ENCODE results near the gene PAQR5.

The PAQR5 gene

GRCh38 chr15:69394556-69395282, 96.0 kb downstream of the PAQR5 start:
- no peak for DNase-seq

- no peak for DNase-seq
Observed at GRCh38 chr15:69395460-69395859, 96.7 kb downstream of the PAQR5 start.

GRCh38 chr15:69395991-69396390, 97.3 kb downstream of the PAQR5 start:
- no peak for DNase-seq

- no peak for DNase-seq
Observed at GRCh38 chr15:69398491-69398891, 99.8 kb downstream of the PAQR5 start.

- DNase-seq, result no peak
Observed at GRCh38 chr15:69400850-69401249, 102.1 kb downstream of the PAQR5 start.

- no peak for DNase-seq
Observed at GRCh38 chr15:69402816-69403215, 104.1 kb downstream of the PAQR5 start.

GRCh38 chr15:69403594-69403993, 104.9 kb downstream of the PAQR5 start:
- no peak for DNase-seq

- no peak for DNase-seq
Observed at GRCh38 chr15:69405110-69405509, 106.4 kb downstream of the PAQR5 start.

GRCh38 chr15:69407719-69408400, 109.1 kb downstream of the PAQR5 start:
- no peak for DNase-seq

- no peak for DNase-seq
Observed at GRCh38 chr15:69408841-69409240, 110.1 kb downstream of the PAQR5 start.

- no peak for DNase-seq
Observed at GRCh38 chr15:69410248-69410874, 111.6 kb downstream of the PAQR5 start.

GRCh38 chr15:69412274-69412673, 113.6 kb downstream of the PAQR5 start:
- no peak for DNase-seq

GRCh38 chr15:69412701-69413100, 114.0 kb downstream of the PAQR5 start:
- DNase-seq, result no peak

GRCh38 chr15:69413822-69414700, 115.3 kb downstream of the PAQR5 start, which contains the start of gene KIF23:
Gene KIF23 (plus strand): TSS chr15:69414349. CDS start chr15:69414466, 117 bp downstream.
- peak; percentile 77 for DNase-seq

GRCh38 chr15:69414701-69415167, 116.0 kb downstream of the PAQR5 start:
- DNase-seq, result no peak

GRCh38 chr15:69415381-69415780, 116.7 kb downstream of the PAQR5 start:
- no peak for DNase-seq

GRCh38 chr15:69417581-69417980, 118.9 kb downstream of the PAQR5 start:
- no peak for DNase-seq

- DNase-seq, result no peak
Observed at GRCh38 chr15:69421498-69421897, 122.8 kb downstream of the PAQR5 start.

GRCh38 chr15:69422336-69422895, 123.7 kb downstream of the PAQR5 start:
- no peak for DNase-seq

- DNase-seq, result no peak
Observed at GRCh38 chr15:69424001-69424400, 125.3 kb downstream of the PAQR5 start.

GRCh38 chr15:69424748-69425413, 126.2 kb downstream of the PAQR5 start:
- no peak for DNase-seq

GRCh38 chr15:69433831-69434230, 135.1 kb downstream of the PAQR5 start:
- no peak for DNase-seq
